T-helper 22 cell (primary cell): ENCODE results near the gene EHMT2.
A peak's percentile ranks its signal among the peaks of the same experiment; 100 is the strongest.
"Not testable (repeated sequence)": the region's sequence is repeated elsewhere in the genome, so short reads cannot be mapped to it uniquely, and the experiment has no call there.

Source experiments
- DNase-seq: peaks from one replicate; pipeline ENCODE4 v3.0.0-alpha.2; 2020; ENCODE audit warnings: low read depth

EHMT2 gene

DNA sequence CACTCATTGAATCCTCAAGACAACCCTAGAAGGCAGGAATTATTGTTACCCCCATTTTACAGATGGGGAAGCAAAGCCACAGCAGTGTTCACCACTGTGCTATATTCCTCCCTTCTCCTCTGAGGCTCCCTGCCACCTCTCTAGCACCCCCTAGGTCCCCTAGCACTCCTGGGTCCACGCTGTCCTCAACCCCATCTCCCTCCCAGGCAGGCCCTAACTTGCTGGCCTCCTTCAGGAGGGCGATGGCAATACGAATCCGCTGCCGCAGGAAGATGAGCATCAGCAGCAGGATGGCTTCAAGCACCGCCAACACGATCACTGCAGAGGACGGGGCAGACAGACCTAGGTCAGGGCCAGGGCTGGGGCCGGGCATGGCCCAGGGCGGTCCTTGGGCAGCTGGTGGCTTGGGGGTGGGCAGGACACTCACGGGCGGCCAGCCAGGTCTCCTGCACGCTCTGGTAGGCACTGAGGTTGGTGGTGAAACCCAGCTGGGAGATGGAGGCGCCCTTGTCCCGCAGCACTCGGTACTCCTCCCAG is 27.0 kb downstream of the EHMT2 start:
- DNase-seq = no peak

DNA sequence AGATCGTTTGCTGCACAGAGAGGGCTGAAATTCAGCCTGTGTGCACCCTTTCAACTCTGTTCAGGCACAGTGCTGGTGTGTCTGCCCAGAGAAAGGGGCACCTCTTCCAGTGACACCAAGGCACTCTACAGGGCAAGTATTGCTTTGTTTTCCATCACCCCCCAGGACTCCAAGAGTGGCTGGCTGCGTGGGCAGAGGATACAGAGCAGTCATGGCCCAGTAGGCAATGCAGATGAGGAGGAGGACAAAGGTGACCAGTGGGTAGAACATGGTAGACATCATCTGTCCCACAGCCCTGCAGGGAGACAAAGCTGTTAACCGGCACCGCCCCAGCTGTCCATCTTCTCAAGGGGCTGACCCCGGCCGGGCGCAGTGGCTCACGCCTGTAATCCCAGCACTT is 28.2 kb downstream of the EHMT2 start:
- no peak for DNase-seq

DNA sequence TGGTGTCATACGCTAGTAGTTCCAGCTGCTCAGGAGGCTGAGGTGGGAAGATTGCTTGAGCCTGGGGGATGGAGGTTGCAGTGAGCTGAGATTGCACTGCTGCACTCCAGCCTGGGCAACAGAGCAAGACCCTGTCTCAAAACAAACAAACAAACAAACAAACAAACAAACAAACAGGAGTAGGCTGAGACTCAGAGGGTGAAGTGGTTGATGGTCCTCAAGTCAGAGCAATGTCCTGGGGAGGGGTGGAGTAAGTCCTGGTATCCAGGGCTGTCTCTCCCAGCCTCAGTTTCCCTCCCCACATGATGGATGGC is 28.9 kb downstream of the EHMT2 start:
- not testable (repeated sequence) for DNase-seq

DNA sequence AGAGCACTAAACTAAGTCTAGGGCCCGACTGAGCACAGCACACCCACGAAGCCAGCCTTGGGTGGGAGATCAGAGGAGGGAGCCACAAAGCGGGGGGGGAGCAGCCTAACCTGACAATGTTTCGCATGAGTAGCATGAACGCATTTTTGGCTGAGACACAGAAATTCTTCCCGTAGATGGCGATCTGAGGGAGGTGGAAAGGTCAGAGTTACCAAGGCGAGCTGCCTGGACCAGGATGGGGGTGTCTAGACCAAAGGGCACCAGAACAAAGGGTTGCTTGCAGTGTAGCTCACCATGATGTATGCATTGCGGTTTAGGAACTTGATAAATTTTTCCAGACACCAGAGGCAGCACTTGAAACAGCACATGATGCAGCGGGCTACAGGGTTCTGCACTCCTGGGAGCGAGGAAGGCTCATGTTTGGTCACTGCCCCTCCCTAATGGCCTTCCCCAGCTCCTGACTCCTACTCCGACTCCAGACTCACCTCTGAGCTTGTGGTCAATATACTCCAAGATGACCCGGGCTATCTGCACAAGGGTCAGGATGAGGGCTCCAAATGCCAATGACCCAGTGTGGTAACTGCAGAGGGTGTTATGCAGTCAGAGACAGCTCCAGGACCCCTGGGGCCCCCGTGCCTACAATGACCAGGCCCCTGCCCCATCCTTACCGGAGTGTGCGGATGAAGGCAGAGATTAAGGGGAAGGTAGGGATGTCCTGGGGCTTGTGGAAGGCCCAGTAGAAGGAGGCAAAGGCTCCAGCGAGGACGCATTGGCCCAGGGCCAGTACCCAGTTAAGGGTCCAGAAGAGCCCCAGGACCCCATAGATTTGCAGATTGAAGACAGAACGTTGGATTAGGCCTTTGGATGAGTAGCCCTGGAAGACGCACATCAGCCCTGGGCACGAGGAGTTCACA is 32.0 kb downstream of the EHMT2 start:
- DNase-seq = no peak

DNA sequence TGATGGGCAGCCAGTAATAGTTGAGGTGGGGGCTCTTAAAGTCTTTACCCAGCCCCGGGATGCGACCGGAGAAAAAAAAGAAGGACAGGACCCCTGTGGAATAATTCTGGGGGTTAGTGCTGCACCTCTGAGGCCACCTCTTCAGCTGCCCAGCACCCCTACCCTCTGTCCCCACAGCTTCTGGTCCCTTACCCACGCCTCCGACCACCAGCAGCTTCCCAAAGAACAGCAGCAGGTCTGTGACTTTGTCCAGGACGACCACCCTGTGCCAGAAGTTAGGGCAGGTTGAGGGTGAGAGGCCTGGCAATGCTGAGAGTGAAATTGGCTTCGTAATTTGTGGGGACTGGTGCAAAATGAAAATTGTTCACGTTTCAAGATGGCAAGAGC is 32.7 kb downstream of the EHMT2 start:
- no peak for DNase-seq

DNA sequence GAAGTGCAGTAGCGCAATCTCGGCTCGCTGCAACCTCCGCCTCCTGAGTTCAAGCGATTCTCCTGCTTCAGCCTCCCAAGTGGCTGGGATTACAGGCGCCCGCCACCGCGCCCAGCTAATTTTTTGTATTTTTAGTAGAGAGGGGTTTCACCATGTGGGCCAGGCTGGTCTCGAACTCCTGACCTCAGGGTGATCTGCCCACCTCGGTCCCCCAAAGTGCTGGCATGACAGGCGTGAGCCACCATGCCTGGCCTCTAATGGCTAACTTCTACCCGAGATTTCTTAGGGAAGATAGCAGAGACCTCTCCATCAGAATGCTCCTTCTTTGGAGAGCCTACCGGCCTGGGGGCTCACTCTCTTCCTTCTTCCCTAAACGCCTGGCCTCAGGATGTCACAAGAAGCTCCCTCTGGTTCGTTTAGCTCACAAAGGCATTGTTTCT is 33.4 kb downstream of the EHMT2 start:
- DNase-seq = not testable (repeated sequence)

DNA sequence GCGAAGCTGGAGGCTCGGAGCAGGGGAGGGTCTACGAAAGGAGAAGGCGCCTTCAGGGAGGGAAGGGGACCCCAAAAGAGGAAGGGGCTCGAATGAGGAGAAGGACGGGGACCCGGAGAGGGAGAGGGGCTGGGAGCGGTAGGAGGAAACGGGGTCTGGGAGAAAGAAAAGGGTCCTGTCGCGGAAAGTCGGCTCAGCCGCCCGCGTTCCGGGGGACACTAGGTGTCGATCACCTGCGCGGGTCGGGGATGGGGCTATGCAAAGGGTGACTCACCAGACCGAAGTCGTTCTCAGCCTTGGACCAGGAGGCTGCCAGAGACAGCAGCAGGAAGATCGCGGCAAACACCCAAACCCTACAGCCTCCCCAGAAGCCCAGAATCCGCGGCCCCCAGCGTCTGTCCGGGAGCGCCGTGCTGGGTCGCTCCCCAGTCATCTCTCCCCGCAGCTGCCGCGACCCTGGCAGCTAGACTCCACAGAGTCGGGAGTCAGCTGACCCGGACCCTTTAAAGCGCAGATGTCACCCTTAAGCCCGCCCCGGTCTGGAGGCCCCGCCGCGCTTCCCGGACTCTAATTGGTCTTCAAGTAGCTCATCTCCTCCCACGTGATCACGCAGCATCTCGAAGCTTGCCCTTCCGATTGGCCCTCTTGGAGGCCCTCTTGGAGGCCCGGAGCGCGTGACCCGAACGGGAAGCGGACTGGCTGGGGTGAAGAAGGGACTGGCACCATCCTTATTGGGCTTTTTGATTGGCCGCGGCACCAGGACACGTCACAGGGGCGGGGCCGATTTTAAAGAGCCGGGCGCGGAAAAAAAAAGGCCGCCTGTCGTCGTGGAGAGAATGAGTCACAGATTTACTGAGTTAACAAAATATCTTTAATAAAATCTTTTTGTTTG is 34.9 kb downstream of the EHMT2 start, which contains the start of gene NEU1:
NEU1 (minus strand) TSS at position 478 of the 892 bp plus-strand sequence; CDS start at position 433, 45 bp downstream.
- peak; percentile 100 for DNase-seq

DNA sequence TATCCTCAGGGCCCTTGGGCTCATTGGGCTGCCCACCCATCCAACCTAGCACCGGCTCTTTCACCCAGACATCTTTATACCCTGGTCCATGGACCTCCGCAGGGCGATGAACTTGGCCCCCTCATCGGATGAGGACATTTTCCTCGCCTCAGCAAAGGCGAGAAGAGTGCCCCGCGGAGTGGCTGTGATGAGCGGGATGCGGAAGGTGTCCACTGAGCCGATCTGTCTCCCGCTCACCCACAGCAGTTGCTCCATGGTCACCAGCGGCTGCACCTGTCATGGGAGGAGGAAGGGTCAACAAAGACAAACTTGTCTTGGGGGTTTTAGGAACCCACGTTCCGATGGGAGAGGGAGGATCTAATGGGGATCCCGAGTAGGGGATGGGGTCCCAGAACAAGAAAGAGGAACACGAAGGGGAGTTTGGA is 35.6 kb downstream of the EHMT2 start:
- no peak for DNase-seq

DNA sequence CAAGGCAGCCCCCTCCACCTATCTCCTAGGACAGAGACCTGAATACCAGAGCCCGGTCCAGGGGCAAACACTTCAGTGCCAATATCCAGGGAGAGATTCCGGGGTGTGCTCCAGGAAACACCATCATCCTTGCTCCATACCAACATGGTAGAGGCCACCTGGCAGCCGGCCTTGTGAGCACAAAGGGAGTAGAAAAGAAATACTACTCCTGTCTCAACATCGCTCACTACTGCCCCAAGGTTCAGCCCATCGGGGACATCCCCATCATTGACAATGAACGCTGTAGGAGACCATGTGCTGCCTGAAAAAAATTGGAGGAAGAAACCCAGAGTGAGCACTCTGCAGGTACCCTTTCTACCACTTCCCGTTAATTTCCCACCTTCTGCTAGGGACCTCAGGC is 36.3 kb downstream of the EHMT2 start:
- DNase-seq = no peak

DNA sequence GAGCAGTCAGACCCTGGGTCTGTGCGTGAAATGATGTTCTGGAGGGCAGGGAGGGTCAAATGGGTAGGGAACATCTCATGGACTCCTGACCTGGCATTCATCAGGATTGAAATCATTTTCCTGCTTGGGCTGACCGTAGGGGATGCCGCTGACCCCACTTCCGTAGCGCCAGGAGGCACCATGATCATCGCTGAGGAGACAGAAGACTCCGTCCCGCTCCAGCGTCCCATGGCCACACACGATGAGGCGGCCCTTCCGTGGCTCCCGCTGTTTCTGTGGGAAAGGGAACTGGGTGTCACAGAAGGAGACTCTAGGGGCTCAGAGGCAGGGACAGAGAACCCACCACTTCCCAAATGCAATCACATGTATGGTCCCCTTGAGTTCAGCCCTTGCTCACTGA is 37.1 kb downstream of the EHMT2 start:
- DNase-seq = no peak

DNA sequence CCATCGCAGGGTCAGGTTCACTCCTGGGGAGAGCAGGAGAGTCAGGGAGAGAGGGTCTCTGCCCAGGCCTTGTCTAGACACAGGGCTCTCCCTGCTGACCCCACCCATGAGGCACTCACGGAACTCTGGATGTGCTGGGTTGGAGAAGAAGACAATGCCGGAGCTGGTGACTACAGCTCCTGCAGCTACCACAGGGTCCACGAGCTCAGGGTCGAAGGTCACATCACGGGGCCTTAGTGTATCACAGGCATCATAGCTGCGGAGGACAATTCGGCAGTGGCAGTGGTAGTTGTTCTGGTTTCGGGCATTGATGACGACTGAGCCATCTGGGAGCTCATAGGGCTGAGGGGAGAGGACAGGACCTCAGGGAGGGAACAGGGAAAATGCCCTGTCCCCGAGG is 37.6 kb downstream of the EHMT2 start:
- no peak for DNase-seq

DNA sequence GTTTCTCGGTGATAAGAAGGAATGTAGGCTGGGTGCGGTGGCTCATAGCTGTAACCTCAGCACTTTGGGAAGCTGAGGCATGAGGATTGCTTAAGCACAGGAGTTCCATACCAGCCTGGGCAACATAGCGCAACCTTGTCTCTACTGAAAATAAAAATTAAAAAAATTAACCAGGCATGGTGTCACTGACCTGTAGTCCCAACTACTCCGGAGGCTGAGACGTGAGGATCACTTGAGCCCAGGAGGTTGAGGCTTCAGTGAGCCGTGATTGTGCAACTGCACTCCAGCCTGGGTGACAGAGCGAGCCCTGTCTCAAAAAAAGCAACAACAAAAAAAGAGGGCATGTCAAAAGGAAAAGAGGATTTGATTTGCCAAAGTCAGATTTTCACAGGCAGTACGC is 38.8 kb downstream of the EHMT2 start:
- no peak for DNase-seq

DNA sequence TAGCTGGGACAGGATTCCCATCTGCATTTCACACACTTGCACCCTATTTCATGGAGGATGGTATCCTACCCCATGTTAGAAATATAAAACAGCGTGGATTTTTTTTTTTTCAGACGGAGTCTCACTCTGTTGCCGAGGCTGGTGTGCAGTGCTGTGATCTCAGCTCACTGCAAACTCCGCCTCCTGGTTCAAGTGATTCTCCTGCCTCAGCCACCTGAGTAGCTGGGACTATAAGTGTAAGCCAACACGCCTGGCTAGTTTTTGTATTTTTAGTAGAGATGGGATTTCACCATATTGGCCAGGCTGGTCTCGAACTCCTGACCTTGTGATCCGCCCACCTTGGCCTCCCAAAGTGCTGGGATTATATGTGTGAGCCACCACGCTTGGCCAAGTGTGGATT is 39.7 kb downstream of the EHMT2 start:
- DNase-seq = not testable (repeated sequence)

DNA sequence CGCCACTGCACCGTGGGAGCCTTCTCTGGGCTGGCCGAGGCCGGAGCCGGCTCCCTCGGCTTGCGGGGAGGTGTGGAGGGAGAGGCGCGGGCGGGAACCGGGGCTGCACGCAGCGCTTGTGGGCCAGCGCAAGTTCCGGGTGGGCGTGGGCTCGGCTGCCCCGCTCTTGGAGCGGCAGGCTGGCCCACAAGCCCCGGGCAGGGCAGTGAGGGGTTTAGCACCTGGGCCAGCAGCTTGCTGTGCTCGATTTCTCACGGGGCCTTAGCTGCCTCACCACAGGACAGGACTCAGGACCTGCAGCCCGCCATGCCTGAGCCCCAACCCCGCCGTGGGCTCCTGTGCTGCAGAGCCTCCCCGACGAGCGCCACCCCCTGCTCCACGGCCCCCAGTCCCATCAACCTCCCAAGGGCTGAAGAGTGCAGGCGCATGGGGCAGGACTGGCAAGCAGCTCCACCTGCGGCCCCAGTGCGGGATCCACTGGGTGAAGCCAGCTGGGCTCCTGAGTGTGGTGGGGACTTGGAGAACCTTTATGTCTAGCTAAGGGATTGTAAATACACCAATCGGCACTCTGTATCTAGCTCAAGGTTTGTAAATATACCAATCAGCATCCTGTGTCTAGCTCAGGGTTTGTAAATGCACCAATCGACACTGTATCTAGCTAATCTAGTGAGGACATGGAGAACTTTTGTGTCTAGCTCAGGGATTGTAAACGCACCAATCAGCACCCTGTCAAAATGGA is 45.3 kb downstream of the EHMT2 start:
- DNase-seq = not testable (repeated sequence)

DNA sequence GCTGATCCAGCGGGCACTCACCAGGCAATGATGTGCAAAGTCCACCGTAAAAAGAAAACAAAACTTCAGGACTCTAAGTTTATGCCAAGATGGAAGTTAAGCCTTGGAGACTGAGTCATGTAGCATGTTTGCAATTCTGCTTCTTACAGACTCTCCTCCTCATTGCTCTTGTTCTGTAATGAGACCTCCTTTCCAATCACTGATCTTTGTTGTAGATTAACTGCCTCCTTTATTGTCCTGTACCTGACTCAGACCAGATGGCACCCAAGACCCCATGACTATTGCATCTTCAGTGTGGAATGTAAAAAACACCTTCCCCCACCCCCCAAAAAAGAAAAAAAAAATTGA is 46.0 kb downstream of the EHMT2 start:
- no peak for DNase-seq

DNA sequence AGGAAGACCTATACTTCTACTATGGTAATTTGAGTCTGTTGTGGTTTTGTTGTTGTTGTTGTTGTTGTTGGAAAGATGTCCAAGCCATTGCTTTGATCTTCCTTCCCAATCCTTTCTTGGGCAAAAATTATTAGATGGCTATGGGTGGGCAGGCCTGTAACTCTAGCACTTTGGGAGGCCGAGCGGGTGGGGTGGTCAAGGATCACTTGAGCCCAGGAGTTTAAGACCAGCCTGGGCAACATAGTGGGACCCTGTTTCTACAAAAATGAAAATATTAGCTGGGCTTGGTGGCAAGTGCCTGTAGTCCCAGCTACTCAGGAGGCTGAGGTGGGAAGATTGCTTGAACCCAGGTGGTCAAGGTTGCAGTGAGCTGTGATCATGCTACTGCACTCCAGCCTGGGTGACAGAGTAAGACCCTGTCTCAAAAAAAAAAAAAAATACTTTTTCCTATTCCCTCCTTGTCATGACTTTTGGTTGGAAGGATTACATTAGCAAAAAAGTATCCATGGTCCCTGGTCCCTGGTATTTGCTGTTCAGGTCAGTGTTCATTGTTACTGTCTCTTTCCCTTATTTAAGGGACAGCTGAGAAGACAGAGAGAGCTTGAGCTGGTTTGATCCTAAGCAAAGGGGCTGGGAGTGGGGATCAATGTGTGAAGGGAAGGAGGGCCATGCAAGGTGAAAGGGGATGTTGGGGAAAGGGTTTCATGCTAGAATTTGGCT is 46.6 kb downstream of the EHMT2 start:
- no peak for DNase-seq

DNA sequence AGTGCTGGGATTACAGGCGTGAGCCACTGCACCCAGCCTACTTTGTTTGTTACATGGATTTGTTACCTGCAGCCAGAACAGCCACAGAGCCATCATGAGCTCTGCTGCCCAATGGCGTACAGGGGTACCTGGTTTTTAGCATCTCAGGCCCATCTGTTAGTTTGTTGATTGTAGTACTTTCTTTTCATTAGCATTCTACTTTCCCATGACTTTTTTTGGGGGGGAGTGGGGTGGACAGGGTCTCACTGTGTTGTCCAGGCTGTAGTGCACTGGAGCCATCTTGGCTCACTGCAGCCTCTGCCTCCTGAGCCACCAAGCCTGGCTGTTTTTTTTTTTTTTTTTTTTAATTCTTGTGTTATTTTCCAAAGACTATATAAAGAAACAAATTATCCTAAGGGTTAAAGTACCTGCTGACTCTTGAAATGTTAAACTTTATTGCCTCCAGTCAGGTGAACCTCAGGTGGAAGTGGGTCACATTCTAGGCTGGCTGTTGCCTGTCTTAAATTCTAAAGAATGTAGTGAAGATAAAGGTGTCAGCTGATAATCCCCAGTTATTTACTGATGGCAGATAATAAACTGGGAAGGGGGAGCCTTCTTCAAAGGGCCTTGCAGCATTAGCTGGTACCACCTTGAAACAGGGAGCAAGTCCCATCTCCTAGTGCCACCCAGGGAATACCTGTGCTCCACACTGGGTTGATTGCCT is 50.1 kb downstream of the EHMT2 start:
- DNase-seq = no peak

DNA sequence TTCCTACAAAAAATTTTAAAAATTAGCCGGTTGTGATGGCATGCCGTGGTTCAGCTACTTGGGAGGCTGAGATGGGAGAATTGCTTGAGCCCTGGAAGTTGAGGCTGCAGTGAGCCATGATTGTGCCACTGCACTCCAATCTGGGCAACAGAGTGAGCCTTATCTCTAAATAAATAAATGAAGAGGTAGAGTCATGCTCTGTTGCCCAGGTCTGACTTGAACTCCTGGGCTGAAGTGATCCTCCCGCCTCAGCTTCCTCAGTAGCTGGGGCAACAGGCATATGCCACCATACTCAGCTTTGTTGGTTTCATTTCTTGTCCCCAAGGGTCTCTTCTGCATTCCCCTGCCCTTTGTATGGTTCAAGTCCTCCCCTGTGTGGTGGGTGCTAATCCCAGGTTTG is 53.0 kb downstream of the EHMT2 start:
- no peak for DNase-seq

DNA sequence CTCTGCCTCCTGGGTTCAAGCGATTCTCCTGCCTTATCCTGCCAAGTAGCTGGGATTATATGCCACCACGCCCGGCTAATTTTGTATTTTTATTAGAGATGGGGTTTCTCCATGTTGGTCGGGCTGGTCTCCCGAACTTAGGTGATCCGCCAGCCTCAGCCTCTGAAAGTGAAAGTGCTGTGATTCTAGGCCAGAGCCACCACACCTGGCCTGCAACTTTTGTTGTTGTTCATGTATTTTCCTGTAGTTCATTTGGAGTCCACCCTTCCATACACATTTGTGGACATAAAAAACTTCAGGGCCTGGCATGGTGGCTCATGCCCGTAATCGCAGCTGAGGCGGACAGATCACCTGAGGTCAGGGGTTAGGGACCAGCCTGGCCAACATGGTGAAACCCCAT is 55.4 kb downstream of the EHMT2 start:
- no peak for DNase-seq

DNA sequence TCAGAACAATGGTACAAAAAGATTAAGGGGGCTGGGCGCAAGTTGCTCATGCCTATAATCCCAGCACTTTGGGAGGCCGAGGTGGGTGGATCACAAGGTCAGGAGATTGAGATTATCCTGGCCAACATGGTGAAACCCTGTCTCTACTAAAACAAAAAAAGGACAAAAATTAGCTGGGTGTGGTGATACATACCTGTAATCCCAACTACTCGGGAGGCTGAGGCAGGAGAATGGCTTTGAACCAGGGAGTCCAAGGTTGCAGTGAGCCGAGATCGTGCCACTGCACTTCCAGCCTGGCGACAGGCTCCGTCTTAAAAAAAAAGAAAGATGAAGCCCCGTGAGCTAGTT is 57.7 kb downstream of the EHMT2 start:
- DNase-seq = not testable (repeated sequence)

DNA sequence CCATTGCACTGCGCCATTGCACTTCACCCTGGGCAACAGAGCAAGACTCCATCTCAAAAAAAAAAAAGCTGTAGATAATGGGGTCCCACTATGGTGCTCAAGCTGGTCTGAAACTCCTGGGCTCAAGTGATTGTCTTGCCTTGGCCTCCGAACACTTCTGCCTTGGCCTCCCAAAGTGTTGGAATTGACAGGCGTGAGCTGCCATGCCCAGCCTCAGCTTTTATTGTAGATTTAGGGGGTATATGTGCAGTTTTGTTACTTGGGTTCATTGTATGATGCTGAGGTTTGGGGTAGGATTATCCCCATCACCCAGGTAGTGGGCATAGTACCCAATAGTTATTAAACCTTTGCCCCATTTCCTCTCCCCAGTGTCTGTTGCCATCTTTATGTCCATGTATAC is 58.5 kb downstream of the EHMT2 start:
- DNase-seq = no peak
